GM19397 (cell line): ENCODE data around the gene RPL19.

ENCODE experiments used
- ATAC-seq: cut with Tn5 transposase; IDR thresholded peaks from one replicate; pipeline ENCODE4 v1.9.1; 2021; ENCODE audit warnings: mild to moderate bottlenecking, moderate library complexity; ENCODE audit not compliant: unreplicated experiment

The RPL19 gene

DNA sequence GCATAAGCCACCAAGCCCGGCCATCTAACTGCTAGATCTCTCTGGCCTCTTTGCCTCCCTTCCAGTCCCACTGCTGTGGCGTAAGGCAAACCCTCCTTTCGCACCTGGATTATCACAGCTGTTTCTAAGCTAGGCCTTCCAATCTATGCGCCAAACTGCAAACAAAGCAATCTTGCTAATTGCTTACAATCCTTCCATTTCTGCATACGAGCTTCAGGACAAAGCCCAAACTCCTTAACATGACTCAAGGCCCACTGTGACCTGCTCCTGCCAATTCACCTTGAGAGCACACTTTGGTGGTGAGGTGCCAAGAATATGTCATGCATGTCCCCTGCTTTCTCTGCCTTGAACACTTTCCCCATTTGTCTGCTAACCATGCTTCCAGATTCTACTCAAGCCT lies 28.1 kb upstream of the RPL19 start:
- no peak for ATAC-seq

- no peak for ATAC-seq
Measured at GRCh38 chr17:39173080-39173479, 27.0 kb upstream of the RPL19 start.

DNA sequence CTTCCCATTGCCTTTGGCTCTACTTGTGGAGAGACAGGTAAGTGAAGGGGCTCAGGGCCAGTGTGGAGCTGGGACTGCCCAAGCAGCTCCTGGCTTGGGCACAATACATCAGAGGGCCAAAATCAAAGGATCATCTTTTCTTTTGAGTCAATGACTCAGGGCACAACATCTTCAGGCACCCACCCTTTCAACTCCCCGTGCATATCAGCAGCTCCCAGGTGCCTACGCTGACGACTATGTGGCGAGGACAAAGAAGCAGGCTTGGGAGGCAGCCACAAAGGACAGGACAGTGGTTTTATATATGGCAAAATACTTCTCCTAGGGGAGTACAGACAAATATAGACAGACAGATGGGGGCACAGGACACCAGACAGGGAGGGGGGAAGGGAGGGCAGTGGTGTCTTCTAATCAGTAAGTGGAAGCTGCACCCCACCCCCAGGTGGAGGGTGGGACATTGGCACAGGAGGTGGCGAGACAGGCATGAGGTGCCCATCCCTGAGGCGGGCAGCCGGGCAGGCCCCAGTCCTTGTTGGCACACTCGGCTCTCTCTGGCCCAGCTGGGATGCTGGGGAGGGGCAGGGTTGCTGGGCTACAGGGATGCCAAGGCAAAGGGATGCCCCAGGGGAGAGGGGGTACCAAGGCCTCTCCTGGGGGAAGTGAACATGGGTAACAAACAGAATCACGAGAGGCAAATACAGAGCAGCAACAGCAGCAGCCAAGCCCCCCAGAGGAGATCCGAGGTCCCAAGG lies 26.4 kb upstream of the RPL19 start:
- no peak for ATAC-seq

DNA sequence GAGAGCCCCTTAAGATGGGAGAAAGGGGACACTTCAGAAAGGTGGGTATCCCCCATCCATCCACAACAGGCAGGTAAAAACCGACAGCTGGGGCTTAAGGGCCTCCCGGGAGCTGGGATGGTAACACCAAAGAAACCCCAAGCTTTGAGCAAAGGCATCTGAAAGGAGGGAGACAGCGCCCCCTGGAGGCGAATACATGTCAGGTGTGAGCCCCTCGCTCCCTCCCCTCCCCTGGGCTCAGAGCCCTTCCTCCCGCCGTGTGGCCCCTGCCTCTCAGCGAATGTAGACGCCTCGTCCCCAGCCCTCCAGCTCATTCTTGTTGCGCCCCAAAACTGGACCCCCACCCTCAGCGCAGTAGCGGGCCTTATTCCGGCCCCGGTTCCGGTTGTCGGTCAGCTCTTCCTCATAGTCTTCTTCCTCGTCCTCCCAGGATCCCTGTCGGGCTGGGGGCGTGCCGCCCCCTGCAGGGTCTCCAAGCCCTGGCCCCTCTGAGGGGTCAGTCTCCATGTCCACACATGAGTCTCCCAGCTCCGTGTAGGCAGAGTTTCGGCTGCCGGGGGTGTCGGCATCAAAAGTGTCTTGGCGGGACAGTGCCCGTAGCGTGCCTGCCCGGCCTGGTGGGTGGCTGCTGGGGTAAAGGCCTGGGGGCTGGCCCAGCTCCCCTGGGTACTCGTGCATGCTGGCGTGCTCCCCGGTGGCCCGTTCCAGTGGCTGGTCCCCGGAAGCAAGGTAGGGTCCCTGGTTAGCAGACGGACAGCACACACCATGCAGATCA lies 25.0 kb upstream of the RPL19 start:
- ATAC-seq = no peak

DNA sequence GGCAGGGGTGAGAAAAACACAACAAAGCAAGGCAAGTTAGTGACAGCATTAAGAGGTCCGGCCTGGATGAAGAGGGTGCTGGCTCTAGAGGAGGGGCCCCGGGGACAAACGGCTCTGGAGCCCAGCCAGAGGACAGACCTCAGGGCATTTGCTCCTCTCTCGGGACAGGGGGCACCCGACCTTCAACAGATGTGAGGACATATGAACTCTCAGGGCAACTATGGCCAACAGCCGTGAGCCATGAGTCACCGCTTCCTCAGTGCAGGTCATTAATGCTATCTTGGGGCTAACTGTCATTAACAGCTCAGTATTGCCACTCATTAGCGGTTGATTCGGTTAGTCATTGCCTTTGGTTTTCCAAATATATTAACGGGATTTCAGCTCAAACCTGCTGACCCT lies 24.4 kb upstream of the RPL19 start:
- ATAC-seq = no peak

GRCh38 chr17:39177256-39177655 lies 22.8 kb upstream of the RPL19 start:
- ATAC-seq = no peak

DNA sequence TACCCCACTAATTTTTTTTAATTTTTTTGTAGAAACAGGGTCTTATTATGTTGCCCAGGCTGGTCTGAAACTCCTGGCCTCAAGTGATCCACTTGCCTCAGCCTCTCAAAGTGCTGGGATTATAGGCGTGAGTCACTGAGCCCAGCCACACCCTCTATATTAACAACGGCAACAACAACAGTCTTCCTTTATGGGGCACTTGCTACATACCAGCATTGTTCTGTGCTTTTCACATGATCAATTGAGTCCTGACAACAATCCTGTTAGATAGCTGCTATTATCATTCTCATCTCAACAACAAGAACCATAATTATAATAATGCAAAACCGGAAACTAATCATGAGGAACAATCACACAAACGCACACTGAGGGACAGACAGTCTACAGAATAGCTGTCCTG lies 21.5 kb upstream of the RPL19 start:
- no peak for ATAC-seq

DNA sequence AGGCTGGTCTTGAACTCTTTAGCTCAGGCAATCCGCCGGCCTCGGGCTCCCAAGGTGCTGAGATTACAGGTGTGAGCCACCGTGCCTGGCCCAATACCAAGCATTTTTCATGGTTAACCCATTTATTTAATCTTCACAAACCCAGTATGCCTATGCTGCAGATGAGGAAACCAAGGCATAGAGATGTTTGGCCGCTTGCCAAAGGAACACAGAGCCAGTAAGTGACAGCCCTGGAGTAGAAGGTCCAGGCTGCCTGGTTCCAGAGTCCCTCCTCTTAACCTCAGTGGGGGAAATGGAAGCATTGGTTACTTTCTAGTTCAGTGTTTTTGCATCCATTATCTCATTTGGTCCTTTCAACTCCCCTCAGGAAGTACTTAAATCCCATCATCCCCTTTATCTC lies 18.8 kb upstream of the RPL19 start:
- no peak for ATAC-seq

- ATAC-seq = no peak
Measured at GRCh38 chr17:39183045-39183444, 17.0 kb upstream of the RPL19 start.

- no peak for ATAC-seq
Measured at GRCh38 chr17:39183720-39184119, 16.4 kb upstream of the RPL19 start.

GRCh38 chr17:39186481-39187002 lies 13.5 kb upstream of the RPL19 start:
- ATAC-seq = no peak

GRCh38 chr17:39187152-39187830 lies 12.8 kb upstream of the RPL19 start:
- no peak for ATAC-seq

DNA sequence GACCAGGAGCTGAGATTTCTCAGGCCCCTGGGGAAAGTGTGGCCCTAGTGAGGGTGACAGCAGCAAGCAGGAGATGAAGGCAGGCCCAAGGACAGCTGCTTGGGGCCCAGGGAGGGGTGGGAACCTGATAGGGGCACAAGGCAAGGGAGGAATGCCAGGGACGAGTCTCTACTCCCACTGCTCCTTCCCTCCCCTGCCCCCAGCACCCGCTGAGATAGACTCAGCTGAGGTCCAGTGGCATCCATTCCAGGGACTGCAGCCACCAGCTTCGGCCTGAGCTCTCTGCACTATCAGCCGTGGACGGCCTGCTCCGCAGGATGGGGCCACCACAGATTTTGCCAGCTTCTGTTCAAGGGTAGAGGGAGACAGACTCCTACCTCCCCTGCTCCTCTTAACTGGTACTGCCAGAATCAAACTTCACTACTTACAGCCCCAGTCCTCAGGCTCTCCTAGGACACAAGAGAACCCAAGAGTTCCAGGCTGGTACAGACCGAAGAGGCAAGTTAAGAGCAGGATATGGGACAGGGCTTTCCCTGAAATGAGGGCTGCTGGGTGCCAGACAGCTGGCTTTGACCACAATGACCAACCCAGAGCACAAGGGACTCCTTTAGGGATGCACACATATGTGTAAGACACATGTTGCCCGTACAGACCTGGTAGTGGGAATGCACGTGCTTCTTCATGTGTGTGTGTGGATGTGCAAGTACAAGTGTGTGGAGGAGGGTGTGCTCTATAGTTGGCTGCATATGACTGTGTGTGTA lies 8.2 kb upstream of the RPL19 start:
- ATAC-seq = no peak

- no peak for ATAC-seq
Measured at GRCh38 chr17:39192901-39193300, 7.2 kb upstream of the RPL19 start.

DNA sequence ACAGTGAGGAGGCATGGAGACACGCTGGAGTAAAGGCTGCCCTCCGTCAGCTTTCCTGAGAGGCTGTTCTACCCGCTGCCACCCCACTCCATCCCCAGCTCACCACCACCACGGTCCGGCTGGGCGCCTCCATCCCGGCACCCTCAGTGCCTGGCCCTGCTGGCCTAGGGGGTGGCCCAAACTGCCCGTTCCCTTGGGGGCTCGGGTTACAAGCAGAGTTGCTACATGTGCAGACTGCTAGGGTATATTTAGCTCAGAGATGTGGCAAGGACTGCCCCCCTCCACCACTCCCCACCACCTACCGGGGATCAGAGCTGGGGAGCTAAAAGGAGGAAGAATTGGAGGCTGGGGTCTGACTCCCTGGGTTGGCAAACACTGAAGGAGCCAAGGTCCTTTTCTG lies 6.7 kb upstream of the RPL19 start:
- no peak for ATAC-seq

DNA sequence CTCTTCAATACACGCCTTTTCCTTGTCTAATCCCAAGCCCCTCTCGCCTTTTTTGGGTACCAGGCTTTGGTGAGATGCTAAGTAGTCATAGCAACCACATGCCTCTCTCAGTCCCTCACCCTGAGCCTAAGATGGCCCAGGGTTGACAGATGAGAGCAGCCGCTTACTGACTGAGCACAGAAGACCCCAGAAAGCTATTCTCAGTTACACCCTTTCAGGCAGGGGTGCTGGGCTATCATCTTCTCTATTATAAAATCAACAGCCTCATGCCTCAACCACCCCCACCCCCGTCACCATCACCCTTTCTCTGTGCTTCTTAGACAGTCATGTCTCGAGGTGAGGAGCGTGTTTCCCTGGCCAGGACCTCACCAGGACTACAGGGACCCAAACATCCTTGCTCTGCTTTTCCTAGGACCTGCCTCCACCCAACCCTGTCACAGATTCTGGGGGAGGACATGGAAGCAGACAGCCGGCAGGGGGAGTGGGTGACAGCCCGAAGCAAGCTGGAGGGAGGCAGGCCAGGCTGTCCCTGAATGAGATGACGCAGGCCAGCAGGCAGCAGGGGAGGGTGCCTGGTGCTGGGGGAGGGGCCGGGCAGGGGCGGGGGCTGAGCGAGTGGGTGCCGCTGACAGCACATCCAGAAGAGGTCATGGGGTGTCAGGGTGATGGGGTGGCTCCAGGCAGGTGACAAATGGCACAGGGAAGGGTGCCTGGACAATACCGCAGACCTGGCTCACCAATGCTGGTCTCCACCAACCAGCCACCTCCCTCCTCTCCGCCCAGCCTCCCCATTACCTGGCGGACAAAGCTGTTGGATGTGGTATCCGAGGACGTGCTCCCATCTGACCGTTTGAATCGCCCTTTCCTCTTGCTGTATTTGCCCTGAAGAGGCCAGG lies 5.7 kb upstream of the RPL19 start:
- no peak for ATAC-seq

DNA sequence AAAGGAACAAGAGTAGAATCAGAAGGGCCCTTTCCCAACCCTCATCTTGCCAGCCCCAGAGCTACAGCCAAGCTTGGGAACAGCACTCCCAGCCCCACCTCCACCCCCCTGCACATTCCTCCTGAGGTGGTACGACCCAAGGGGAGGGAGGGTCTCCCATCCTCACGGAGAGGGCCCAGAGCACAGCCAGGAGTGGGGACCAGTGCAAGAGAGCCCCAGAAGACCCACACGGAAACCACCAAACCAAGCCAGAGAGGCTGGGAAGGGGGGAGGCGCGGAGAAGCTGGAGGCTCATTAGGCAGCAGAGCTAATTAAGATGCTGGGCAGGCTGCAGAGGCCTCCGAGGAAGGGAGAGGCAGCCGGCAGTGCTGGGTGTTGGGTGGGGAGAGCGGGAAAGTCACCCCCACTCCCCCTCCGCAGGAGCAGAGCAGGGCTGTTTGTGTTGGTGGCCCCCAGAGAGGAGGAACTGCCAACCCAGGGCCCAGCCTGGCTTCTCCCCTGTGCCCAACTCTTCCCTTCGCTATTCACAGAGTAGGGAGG lies 5.0 kb upstream of the RPL19 start:
- no peak for ATAC-seq

GRCh38 chr17:39195568-39196160 lies 4.4 kb upstream of the RPL19 start:
- ATAC-seq = no peak

- ATAC-seq = no peak
Measured at GRCh38 chr17:39196241-39196807, 3.8 kb upstream of the RPL19 start.
